Stomach smooth muscle (tissue), 2 donors: ENCODE results near the gene SERPINA3.

ENCODE experiments used
- H3K27ac ChIP-seq: one replicate; pipeline ENCODE4 v1.7.0; 2013; ENCODE audit warnings: mild to moderate bottlenecking, low read length, inconsistent platforms
- H3K27me3 ChIP-seq, 2 donors: one replicate each; pipeline ENCODE4 v1.7.0; 2013; ENCODE audit warnings: low read length in 2 of 2; ENCODE audit not compliant: insufficient read depth in 2 of 2, control insufficient read depth in 1 of 2
- H3K36me3 ChIP-seq, 2 donors: one replicate each; pipeline ENCODE4 v1.7.0; 2013; ENCODE audit warnings: low read length in 2 of 2; ENCODE audit not compliant: control insufficient read depth in 2 of 2, insufficient read depth in 2 of 2
- H3K4me1 ChIP-seq: one replicate; pipeline ENCODE4 v1.7.0; 2013; ENCODE audit warnings: low read length; ENCODE audit not compliant: control insufficient read depth, insufficient read depth
- H3K4me3 ChIP-seq, 2 donors: one replicate each; pipeline ENCODE4 v1.7.0; 2013; ENCODE audit warnings: low read length in 2 of 2
- H3K9ac ChIP-seq, 2 donors: one replicate each; pipeline ENCODE4 v1.7.0; 2013; ENCODE audit warnings: low read length in 2 of 2, mild to moderate bottlenecking in 1 of 2
- H3K9me3 ChIP-seq, 2 donors: one replicate each; pipeline ENCODE4 v1.7.0; 2013; ENCODE audit warnings: low read length in 2 of 2; ENCODE audit not compliant: control insufficient read depth in 2 of 2
- donor health status: healthy.
- donor health status: Pancreatic carcinoma.

The SERPINA3 gene

DNA sequence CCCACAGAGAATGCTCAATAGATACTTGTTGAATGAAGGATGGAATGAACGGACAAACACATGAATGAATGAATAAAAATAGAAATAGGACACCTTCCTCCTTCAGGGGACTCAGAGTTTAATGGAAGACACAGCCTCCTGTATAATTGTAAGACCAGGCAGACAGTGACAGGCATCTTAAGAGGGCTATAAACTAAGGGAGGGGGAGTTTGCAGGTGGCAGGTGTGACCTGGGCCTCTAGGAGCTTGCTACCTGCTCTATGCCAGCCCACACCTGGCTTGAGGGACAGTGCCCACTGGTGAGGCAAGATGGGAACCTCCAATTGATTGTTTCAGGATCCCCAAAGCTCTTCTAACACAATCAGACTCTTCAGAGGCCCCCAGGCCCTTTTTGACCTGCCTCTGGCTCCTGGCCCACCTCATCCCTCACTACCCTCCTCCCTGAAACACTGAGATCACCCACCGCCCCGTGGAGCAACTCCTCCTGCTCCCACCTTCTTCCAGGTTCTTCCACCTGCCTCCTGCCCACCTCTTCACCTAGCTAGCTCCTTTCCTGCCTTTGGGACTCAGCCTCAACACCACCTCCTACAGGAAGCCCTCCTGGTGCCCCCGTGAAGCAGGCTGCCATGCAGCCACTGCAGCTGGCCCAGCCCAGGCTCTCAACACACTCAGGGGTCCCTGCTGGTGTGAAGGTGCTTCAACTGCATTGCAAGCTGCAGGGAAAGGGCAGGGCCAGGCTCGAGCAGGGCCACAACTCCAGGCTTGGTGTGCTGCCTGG is 9.4 kb downstream of the SERPINA3 start:
- Histone ChIP-seq H3K9ac (no peak overlapping the region), H3K4me3 (no peak overlapping the region), H3K4me1 (no peaks in the 10 kb centered on the region), H3K27ac (no peak overlapping the region), H3K9me3 (peaks cover 13 to 16% of the 10 kb centered on the region in 2 donors), H3K36me3 (no peaks in the 10 kb centered on the region), H3K27me3 (peaks cover 6 to 7% of the 10 kb centered on the region in 2 donors)

- H3K4me1 ChIP-seq: no peaks in the 10 kb centered on the region
- H3K27me3 ChIP-seq: peaks cover 7 to 8% of the 10 kb centered on the region in 2 donors
- no peak overlapping the region for H3K9ac ChIP-seq
- no peaks in the 10 kb centered on the region for H3K36me3 ChIP-seq
- H3K9me3 ChIP-seq: peaks cover 8 to 13% of the 10 kb centered on the region in 2 donors
- H3K27ac ChIP-seq: no peak overlapping the region
- no peak overlapping the region for H3K4me3 ChIP-seq
These were observed 10.6 kb downstream of the SERPINA3 start for GRCh38 chr14:94622653-94623421.

- Histone ChIP-seq H3K4me3 (no peak overlapping the region), H3K27ac (no peak overlapping the region), H3K9me3 (peaks cover 3 to 13% of the 10 kb centered on the region in 2 donors), H3K4me1 (no peaks in the 10 kb centered on the region), H3K36me3 (no peaks in the 10 kb centered on the region), H3K9ac (no peak overlapping the region), H3K27me3 (peaks cover 7 to 8% of the 10 kb centered on the region in 2 donors)
These were observed 11.2 kb downstream of the SERPINA3 start for GRCh38 chr14:94623422-94623809.

DNA sequence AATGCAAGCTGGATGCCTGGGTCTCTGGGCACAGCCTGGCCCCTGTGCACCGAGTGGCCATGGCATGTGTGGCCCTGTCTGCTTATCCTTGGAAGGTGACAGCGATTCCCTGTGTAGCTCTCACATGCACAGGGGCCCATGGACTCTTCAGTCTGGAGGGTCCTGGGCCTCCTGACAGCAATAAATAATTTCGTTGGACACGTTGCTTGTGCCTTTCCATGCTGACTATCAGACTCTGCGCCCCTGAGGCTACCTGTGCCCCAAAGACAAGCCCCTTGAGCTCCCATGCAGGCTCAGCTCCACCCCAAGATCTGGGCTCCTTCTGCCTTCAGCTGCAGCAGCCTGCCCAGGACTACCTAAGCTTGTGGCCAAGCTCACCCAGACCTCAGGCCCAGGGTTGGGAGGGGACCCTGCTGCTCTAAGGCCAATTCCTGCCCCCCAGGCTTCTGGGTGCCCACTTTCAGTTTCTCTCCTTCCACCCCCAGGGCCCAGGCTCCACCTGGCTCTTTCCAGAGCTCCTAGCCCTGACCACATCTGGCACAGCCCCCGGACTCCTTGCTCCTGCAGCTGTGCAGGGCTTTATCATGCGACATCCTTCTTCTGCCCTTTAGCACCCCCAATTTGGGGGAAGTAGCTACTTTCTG is 11.8 kb downstream of the SERPINA3 start:
- Histone ChIP-seq H3K4me3 (no peak overlapping the region), H3K36me3 (no peaks in the 10 kb centered on the region), H3K27ac (no peak overlapping the region), H3K9ac (no peak overlapping the region), H3K9me3 (peaks cover 0 to 8% of the 10 kb centered on the region in 2 donors), H3K4me1 (no peaks in the 10 kb centered on the region), H3K27me3 (peaks cover 7 to 8% of the 10 kb centered on the region in 2 donors)

- Histone ChIP-seq H3K9me3 (peaks cover 0 to 2% of the 10 kb centered on the region in 2 donors), H3K4me3 (no peak overlapping the region), H3K4me1 (no peaks in the 10 kb centered on the region), H3K27me3 (peaks cover 7 to 8% of the 10 kb centered on the region in 2 donors), H3K27ac (no peak overlapping the region), H3K9ac (no peak overlapping the region), H3K36me3 (no peaks in the 10 kb centered on the region)
These were observed 12.6 kb downstream of the SERPINA3 start for GRCh38 chr14:94624537-94625352.

- Histone ChIP-seq H3K27me3 (peaks cover 7 to 8% of the 10 kb centered on the region in 2 donors), H3K36me3 (no peaks in the 10 kb centered on the region), H3K4me1 (no peaks in the 10 kb centered on the region), H3K9ac (no peak overlapping the region), H3K9me3 (peaks cover 0 to 2% of the 10 kb centered on the region in 2 donors), H3K27ac (no peak overlapping the region), H3K4me3 (no peak overlapping the region)
These were observed 13.1 kb downstream of the SERPINA3 start for GRCh38 chr14:94625353-94625635.

- Histone ChIP-seq H3K27me3 (peaks cover 3 to 8% of the 10 kb centered on the region in 2 donors), H3K36me3 (no peaks in the 10 kb centered on the region), H3K4me3 (no peak overlapping the region), H3K4me1 (no peaks in the 10 kb centered on the region), H3K9me3 (no peaks in the 10 kb centered on the region), H3K9ac (no peak overlapping the region), H3K27ac (no peak overlapping the region)
These were observed 16.4 kb downstream of the SERPINA3 start for GRCh38 chr14:94628578-94628977.

GRCh38 chr14:94630396-94630795 is 18.2 kb downstream of the SERPINA3 start:
- Histone ChIP-seq H3K4me1 (no peaks in the 10 kb centered on the region), H3K27ac (no peak overlapping the region), H3K4me3 (no peak overlapping the region), H3K27me3 (peaks cover 0 to 5% of the 10 kb centered on the region in 2 donors), H3K9ac (no peak overlapping the region), H3K36me3 (no peaks in the 10 kb centered on the region), H3K9me3 (no peaks in the 10 kb centered on the region)

GRCh38 chr14:94631050-94631449 is 18.9 kb downstream of the SERPINA3 start:
- Histone ChIP-seq H3K4me1 (no peaks in the 10 kb centered on the region), H3K9me3 (no peaks in the 10 kb centered on the region), H3K9ac (no peak overlapping the region), H3K4me3 (no peak overlapping the region), H3K27me3 (peaks cover 0 to 5% of the 10 kb centered on the region in 2 donors), H3K36me3 (no peaks in the 10 kb centered on the region), H3K27ac (no peak overlapping the region)

DNA sequence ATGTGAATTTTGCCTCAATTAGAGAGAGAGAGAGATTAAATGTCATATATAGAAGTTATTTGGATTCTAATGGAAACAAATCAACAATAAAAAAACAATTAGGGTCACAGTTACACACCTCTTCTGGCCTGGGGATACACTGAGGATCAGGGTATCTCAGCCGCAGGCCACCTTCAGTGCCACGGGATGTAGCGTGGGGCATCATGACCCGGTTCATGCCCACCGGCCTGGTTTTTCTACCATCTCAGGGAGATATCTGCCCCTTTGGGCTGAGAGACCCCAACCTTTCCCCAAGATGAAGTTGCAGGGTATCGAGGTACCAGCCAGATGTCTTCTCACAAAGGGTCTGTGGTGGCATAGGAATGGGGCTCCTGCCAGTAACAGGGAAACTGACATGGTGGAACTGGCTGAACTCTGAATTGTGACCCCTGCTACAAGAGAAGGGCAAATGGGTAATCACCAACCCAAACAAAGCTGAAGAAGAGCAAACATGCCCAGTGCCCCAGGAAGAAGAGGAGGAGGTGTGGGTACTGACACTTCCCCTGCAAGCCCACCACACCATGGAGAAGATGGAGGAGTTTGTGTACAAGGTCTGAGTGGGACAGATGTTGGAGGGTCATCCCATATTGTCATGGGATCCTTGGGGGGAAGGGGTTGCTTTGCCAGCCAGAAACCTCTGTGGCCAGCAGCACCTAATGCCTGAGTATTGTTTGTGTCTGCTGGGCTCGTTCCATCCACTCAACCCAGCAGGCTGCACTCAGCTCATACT is 19.5 kb downstream of the SERPINA3 start:
- Histone ChIP-seq H3K36me3 (no peaks in the 10 kb centered on the region), H3K4me1 (no peaks in the 10 kb centered on the region), H3K9ac (no peak overlapping the region), H3K27ac (no peak overlapping the region), H3K9me3 (no peaks in the 10 kb centered on the region), H3K4me3 (no peak overlapping the region), H3K27me3 (peaks cover 0 to 5% of the 10 kb centered on the region in 2 donors)
